HEK293 (cell line): ENCODE data around the gene ATP8B4.

Source experiments
- CTCF ChIP-seq: fragments of 450-650 bp; formaldehyde crosslinking; IDR thresholded peaks from 2 replicates; pipeline ENCODE4 v1.5.1; 2016; ENCODE audit warnings: missing biosample characterization, missing genetic modification characterization
- PRDM1 ChIP-seq: fragments of 450-650 bp; formaldehyde crosslinking; IDR thresholded peaks from 2 replicates; pipeline ENCODE4; 2016; ENCODE audit warnings: missing biosample characterization, missing genetic modification characterization
- ZBTB1 ChIP-seq: fragments of 450-650 bp; formaldehyde crosslinking; IDR thresholded peaks from 2 replicates; pipeline ENCODE4 v1.5.1; 2016; ENCODE audit warnings: missing biosample characterization, missing genetic modification characterization
- ZBTB48 ChIP-seq: fragments of 450-650 bp; formaldehyde crosslinking; IDR thresholded peaks from 2 replicates; pipeline ENCODE4 v1.5.1; 2016; ENCODE audit warnings: missing biosample characterization, missing genetic modification characterization
- ZNF121 ChIP-seq: fragments of 450-650 bp; formaldehyde crosslinking; IDR thresholded peaks from 2 replicates; pipeline ENCODE4 v1.5.1; 2016; ENCODE audit warnings: missing biosample characterization, missing genetic modification characterization
- ZNF18 ChIP-seq: fragments of 450-650 bp; formaldehyde crosslinking; IDR thresholded peaks from 2 replicates; pipeline ENCODE4 v1.5.1; 2016; ENCODE audit warnings: missing biosample characterization, missing genetic modification characterization
- ZNF701 ChIP-seq: fragments of 450-650 bp; formaldehyde crosslinking; IDR thresholded peaks from 2 replicates; pipeline ENCODE4 v1.5.1; 2016; ENCODE audit warnings: missing biosample characterization, missing genetic modification characterization
- ZNF747 ChIP-seq: fragments of 450-650 bp; formaldehyde crosslinking; IDR thresholded peaks from 2 replicates; pipeline ENCODE4 v1.5.1; 2016; ENCODE audit warnings: missing biosample characterization, missing genetic modification characterization
- ZNF792 ChIP-seq: fragments of 450-650 bp; formaldehyde crosslinking; IDR thresholded peaks from 2 replicates; pipeline ENCODE4 v1.5.1; 2016; ENCODE audit warnings: missing biosample characterization, missing genetic modification characterization
- ZSCAN18 ChIP-seq: fragments of 450-650 bp; formaldehyde crosslinking; IDR thresholded peaks from 2 replicates; pipeline ENCODE4 v1.5.1; 2016; ENCODE audit warnings: missing biosample characterization, missing genetic modification characterization
- ZSCAN30 ChIP-seq: fragments of 450-650 bp; IDR thresholded peaks from 2 replicates; pipeline ENCODE4 v1.5.1; 2018; ENCODE audit warnings: missing biosample characterization, mild to moderate bottlenecking, missing genetic modification characterization, moderate library complexity

- TF ChIP-seq ZSCAN30 (tag by site-specific recombination) (no peak), ZBTB48 (no peak), ZNF747 (tag by site-specific recombination) (no peak), CTCF (tag by site-specific recombination) (no peak), ZNF121 (tag by site-specific recombination) (no peak), ZNF701 (tag by site-specific recombination) (no peak), ZNF792 (tag by site-specific recombination) (no peak), ZSCAN18 (tag by site-specific recombination) (no peak), ZBTB1 (no peak), ZNF18 (tag by site-specific recombination) (no peak), PRDM1 (tag by site-specific recombination) (no peak)
Measured at GRCh38 chr15:50146632-50147031, 27.6 kb upstream of the ATP8B4 start.
